GM11168 (cell line): ENCODE results near the gene CD164.

Source experiments
- in situ Hi-C: fragments of 300-500 bp; cut with MboI; formaldehyde crosslinking; loops from one replicate; pipeline ENCODE4 v1.12.0; 2022; ENCODE audit warnings: low sequenced_read_pairs; ENCODE audit not compliant: unreplicated experiment

CD164 gene

DNA sequence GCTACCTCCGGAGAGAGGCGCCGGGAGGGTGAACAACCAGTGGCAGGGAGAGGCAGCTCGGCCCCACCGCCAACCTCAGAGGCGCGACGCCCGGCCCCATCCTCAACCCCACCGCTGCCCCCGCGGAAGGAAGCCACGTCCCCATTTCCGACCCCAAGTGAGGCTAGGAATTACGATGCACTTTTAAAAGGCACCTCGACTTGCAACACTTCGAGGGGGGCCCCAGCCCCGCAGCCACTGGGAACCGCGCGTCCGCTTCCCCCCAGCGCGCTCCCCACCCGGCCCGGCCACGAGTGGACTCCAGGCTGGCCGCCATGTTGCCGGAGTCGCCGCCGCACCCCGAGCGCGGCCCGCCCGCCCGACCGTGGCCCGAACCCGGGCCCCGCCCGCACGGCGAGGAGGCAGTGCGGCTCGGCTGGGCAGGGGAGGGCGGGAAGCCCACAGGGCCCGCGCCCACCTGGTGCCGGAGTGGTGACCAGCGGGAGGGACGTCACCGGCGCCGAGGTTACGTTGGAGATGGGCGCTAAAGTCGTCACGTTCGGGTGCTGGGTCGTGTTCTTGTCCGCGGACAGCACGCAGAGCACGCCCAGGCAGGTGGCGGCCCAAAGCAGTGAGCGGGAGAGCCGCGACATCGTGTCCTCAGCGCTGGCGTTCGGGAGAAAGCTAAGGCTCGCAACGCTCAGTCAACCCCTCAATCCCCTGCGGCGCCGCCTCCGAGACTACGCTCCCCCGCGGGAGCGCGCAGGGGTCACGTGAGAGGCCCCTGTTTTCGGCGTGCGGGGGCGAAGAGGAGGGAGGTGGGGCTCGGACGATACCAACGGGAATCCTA lies at the start of gene CD164:
TSS of gene CD164 (minus strand) at position 721 of the 829 bp plus-strand sequence. CDS start at position 632, 89 bp downstream.
- in situ Hi-C loops: no loop called here

GRCh38 chr6:109429496-109429895 lies 47.2 kb upstream of the CD164 start:
- in situ Hi-C loops: no loop called here

GRCh38 chr6:109428889-109429477 lies 46.7 kb upstream of the CD164 start:
- in situ Hi-C loops: no loop called here

DNA sequence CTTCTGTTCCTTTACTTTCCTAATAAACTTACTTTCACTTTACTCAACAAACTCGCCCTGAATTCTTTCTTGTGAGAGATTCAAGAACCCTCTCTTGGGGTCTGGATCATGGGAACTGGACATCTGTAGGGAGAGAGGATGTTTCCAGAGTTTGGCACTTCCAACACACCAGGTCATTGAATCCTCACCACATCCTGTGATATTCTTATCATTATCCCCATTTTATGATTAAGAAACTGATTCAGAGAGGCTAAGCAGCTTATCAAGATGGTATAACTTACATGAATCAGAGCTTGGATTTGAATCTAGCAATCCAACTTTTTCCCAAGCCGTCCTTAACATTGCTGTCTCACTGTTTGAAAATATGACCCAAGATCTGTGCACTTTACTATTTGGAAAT lies 42.7 kb upstream of the CD164 start:
- in situ Hi-C loops: no loop called here

GRCh38 chr6:109421184-109421583 lies 38.9 kb upstream of the CD164 start:
- in situ Hi-C loops: no loop called here

DNA sequence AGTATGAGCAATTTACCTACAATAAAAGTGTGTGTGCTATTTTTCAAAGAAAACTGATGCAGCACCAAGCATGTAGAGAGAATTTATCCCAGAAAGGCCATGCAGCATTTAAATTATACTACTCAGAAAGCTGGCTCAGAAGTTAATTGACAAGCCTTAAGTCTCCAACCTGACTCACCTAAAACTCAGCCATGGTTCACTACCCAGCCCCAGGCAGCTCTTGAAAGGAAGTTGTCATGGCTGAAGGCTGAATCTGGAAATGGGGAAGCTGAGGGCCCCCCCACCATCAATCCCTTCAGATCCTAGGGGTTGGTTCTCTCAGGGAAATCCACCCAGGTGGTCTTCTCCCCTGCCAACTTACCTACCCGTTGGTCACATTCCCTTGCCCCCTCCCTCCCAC lies 38.5 kb upstream of the CD164 start:
- in situ Hi-C loops: no loop called here

- in situ Hi-C loops: no loop called here
These were observed 35.4 kb upstream of the CD164 start for GRCh38 chr6:109417646-109418045.

DNA sequence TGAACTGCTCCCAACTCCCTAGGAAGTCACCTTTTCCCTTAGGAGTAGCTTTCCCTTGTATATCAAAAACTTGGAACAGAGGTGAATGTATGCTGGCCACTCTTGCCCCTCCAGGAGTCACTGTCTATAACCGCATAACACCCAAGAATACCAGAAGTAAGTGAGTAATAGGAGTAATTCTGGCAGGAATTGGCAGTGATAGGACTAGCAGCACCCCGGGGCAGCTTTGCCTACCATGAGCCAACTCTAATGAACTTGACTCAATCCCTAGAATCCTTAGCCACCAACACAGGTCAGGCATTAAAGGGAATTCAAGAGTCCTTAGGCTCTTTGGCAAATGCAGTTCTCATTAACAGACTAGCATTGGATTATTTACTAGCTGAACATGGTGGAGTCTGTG lies 28.8 kb upstream of the CD164 start:
- in situ Hi-C loops: no loop called here

DNA sequence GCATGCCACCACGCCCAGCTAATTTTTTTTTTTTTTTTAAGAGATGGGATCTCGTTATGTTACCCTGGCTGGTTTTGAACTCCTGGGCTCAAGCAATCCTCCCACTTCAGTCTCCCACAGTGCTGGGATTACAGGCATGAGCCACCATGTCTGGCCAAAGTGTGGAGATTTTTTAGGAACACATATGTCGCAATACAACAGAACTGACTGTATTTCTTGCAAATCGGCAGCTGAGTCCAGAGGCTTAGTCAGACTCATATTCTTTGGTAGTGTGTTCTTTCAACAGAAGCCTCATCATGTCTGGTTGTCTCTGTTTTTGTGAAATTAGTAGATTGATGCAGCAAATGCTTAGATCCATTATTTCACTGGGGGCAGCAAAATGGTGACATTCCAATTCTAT lies 23.9 kb upstream of the CD164 start:
- in situ Hi-C loops: no loop called here

DNA sequence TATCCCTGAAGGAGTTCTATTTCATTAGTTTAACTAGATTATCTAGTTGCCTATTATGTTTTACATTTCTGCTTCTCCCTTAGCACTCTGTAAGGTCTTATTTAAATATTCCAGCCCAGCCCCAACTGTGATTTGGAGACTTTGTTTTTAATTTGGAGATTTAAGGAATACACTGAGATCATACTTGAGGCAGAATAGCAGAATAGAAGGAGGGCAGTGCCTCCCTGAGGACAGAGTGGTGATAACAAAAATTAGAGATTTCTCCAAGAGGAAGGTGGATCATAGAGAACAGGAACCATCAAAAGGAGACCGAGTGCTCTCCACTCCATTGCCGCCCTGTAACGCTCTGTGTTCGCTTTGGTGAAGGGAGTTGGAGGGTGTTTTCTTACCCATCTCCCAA lies 14.8 kb upstream of the CD164 start:
- in situ Hi-C loops: no loop called here

- in situ Hi-C loops: no loop called here
These were observed 13.9 kb upstream of the CD164 start for GRCh38 chr6:109396046-109396718.

- in situ Hi-C loops: no loop called here
These were observed 11.6 kb upstream of the CD164 start for GRCh38 chr6:109393886-109394281.

DNA sequence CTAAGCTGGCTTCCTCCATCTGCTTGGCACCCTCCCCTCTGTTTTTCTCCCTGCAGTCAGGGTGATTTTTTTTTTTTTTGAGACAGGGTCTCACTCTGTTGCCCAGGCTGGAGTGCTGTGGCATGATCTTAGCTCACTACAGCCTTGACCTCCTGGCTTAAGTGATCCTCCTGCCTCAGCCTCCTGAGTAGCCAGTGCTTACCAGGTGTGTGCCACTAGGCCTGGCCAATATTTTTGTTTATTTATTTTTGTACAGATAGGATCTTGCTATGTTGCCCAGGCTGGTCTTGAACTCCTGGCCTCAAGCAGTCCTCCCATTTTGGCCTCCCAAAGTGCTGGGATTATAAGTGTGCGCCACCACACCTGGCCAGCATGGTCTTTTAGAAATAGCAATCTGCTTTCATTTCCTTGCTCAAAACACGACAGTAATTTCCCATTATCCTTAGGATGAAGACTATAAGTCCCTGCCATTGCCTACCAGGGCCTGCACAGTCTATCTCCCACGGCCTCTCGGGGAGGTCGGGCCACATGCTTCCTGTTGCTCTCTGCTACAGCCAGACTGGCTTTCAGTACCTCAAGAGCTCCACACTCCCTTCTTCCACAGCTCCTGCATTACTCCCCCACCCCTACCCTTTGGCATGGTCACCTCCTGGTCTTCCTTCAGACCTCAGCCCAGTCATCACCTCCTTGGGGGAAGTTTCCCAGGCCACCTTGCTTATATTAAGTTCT lies 11.1 kb upstream of the CD164 start:
- in situ Hi-C loops: no loop called here

DNA sequence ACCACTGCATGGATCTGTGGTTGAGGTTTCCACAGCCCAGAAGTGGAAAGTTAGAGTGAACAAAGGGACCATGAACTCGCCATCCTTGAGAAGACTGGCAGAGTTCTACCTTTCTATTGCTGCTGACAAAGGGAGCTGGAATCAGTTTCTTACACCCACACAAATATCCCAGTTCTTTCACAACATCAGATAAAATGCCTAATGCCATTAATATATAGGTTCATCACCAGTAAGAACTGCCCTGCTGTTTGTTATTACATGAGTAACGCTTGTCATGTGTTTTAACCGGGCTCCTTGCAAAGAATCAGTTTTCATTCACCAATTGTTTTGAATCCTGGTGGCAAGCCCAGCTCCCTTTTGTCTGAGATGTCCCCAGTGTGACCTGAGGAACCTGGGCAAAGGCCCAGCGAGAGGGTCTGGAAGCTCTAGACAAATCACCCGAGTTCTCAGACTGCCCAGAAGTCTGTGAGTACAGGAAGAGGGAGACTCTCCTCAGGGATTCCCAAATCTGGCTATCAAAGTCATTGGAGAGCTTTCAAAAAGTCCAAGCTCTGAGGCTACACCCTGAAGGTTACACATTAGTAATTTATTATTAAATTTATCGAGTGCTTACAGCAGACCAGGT lies 7.5 kb upstream of the CD164 start:
- in situ Hi-C loops: loop anchor here (5.0 kb wide), 1 partner anchor 192 kb away; no protein-coding TSS in a partner anchor

GRCh38 chr6:109388265-109388664 lies 6.0 kb upstream of the CD164 start:
- in situ Hi-C loops: loop anchor here (5.0 kb wide), 1 partner anchor 191 kb away; no protein-coding TSS in a partner anchor

DNA sequence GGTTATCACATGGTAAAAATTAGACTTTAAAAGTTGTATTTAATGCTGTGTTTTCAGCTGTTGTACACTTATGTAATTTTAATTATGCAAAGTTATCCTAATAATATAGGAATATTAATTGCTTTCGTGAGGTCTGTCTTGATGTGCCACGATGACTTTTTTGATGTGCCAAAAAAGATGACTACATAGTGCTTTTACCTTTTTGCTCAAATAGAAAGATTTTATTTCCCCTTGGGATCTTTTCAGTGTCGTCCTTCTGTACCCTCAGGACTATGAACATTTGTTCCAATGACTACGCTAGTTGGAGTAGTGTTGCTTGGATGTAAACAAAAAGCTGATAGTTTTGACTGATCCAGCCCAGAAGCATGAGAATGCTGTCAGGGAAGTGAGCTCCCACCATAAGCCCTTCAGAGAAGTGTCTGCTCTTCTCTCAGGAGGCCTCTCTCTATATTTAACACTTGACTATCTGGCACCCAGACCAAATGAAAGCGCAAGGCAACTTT lies 1.2 kb upstream of the CD164 start:
- in situ Hi-C loops: no loop called here

- in situ Hi-C loops: no loop called here
These were observed 540 bp upstream of the CD164 start for GRCh38 chr6:109382576-109383437.

GRCh38 chr6:109381061-109381746 lies 1.1 kb downstream of the CD164 start:
- in situ Hi-C loops: no loop called here
